Gastrocnemius medialis (tissue), 4 donors: ENCODE measurements around the gene EPS8L1.
A peak's percentile ranks its signal among the peaks of the same experiment; 100 is the strongest.

Experiments used
- CTCF ChIP-seq, 5 experiments: fragments of 450-650 bp in 3 of 5; fragments of 200-600 bp in 2 of 5; sonication (generic) in 2 of 5; IDR thresholded peaks in 4 of 5; conservative IDR thresholded peaks in 1 of 5; 1 replicate in 4 of 5; 2 replicates in 1 of 5; pipeline ENCODE4 v1.5.1; 2016 to 2019; ENCODE audit warnings: antibody characterized with exemption in 5 of 5, mild to moderate bottlenecking in 3 of 5, moderate library complexity in 3 of 5
- POLR2A ChIP-seq, 2 donors: fragments of 450-650 bp; IDR thresholded peaks; one replicate each; pipeline ENCODE4 v1.6.1; 2017; ENCODE audit warnings: antibody characterized with exemption in 2 of 2, mild to moderate bottlenecking in 2 of 2, moderate library complexity in 2 of 2

DNA sequence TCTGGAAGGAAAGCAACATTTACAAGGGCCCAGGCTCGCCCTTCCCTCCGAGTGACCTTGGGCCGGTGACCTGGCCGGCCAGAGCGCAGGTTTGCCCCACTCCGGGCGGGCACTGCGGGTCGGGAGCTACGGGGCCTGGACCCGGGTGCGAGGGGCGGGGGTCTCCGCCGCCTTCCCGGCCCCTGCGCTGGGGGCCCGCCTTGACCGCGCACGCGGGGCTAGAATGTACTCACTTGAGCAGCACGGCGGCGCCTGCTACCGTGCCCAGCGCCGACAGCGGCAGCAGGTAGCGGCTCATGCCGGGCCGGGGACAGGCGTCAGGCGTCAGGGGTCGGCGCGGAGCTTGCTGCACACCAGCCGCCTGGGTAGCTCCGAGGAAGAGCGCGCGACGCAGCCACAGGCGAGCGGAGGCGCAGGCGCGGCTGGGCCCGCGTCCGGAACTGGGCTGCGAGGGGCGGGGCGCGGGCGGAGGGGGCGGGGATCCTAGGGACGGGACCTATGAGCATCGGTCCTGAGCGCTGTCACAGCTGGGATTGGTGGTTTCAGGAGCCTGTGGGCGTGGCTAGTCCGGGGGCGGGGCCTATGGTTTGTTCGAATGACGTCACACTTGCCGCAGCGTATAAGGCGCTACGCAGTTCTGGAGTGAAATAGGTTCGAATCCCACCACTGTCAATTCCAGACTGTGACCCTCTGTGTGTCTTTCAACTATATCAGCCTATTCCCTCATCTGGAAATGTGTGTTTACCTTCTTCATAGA is 12.8 kb upstream of the EPS8L1 start, which contains the start of gene RDH13:
- TF ChIP-seq CTCF (IDR thresholded peaks at IDR 0.05 in 4 of 5, conservative IDR thresholded peaks at IDR 0.05 in 1 of 5) (no peak), POLR2A (IDR thresholded peaks at IDR 0.05) (peak in 1 of 2 donors; percentile 48)
